Bronchial epithelial cell (primary cell): ENCODE data around the gene ABCC4. TPM values are rescaled to one million over a fixed set of nuclear protein-coding genes. Genes with fewer than 3 reads are reported as not detected.

Experiments
- DNase-seq: peaks from one replicate; pipeline ENCODE4 v3.0.0-alpha.2; 2010; ENCODE audit warnings: low read depth
- FAIRE-seq: peaks from 2 replicates; lab custom pipeline; 2011; peaks lifted over from hg19 to GRCh38; lab: Jason Lieb, UNC
- H3K27me3 ChIP-seq: 2 replicates; pipeline ENCODE4 v1.5.1; 2011; ENCODE audit warnings: low read length; ENCODE audit not compliant: control insufficient read depth, insufficient read depth
- H3K36me3 ChIP-seq: 2 replicates; pipeline ENCODE4 v1.5.1; 2011; ENCODE audit warnings: low read length; ENCODE audit not compliant: control insufficient read depth, insufficient read depth
- H3K4me3 ChIP-seq: 2 replicates; pipeline ENCODE4 v1.5.1; 2011; ENCODE audit warnings: mild to moderate bottlenecking, low read depth, low read length, control low read depth
- CTCF ChIP-seq: IDR thresholded peaks from 2 replicates; pipeline ENCODE4 v1.5.1; 2011; ENCODE audit warnings: mild to moderate bottlenecking, moderate library complexity, low read length, control low read depth, inconsistent platforms; ENCODE audit not compliant: insufficient read depth, severe bottlenecking
- total RNA-seq: library from RNA; depleted of rRNA; stranded (reverse); fragments of >200 nt; gene quantifications from 2 replicates; pipeline ENCODE4 v1.2.1, GENCODE V29; 2014

Gene ABCC4
- total RNA-seq, 1 donor from 2014 or later, result 6.8 TPM

- no peak for TF ChIP-seq CTCF
- FAIRE-seq (no peak), DNase-seq (no peak)
- Histone ChIP-seq H3K4me3 (no peak overlapping the region), H3K27me3 (no peaks in the 10 kb centered on the region), H3K36me3 (no peaks in the 10 kb centered on the region)
Observed at GRCh38 chr13:95005300-95005699, 296.0 kb downstream of the ABCC4 start.

DNA sequence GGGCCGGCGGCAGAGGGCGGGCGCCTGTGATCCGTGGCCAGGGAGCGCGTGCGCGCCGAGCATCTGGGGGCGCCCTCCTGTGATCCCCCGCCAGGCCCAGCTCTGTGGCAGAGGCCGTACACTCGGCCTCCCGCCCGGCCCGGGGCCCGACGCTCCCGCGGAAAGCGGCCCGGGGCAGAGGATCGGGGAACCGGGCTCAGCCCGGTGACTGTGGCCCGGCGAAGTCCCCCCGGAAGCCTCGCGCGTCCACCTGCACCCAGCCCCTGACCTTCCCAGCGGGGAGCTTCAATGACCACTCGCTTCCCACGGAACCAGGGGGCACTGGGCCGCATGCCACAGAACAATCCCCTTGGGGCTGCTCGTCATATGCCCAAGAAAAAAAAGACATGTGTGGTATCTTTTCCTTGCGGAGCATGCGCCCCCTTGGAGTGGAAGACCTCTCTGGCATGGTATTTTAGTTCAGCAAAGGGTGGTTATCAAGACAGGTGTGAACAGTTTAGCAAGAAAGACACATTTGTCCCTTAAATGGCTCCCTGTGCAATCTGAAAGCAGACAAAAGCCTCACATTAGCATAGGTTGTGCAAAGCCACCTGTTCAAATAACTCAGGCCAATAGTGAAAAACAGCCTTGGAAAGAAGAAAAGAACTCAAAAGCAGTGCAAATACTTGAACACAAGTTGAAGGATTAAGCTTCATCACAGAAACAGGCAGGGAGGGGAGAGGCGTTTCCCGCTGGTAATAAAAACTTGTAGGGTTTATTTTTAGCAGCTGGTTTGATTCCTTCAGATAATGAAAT, 298.0 kb downstream of the ABCC4 start:
- H3K36me3 ChIP-seq, result no peaks in the 10 kb centered on the region
- TF ChIP-seq CTCF, result no peak
- DNase-seq (no peak), FAIRE-seq (no peak)
- peak overlapping the region; percentile 13 for H3K4me3 ChIP-seq
- H3K27me3 ChIP-seq, result no peaks in the 10 kb centered on the region

GRCh38 chr13:95002126-95002525, 299.1 kb downstream of the ABCC4 start:
- no peaks in the 10 kb centered on the region for H3K36me3 ChIP-seq
- TF ChIP-seq CTCF, result no peak
- no peaks in the 10 kb centered on the region for H3K27me3 ChIP-seq
- FAIRE-seq, result no peak
- H3K4me3 ChIP-seq, result no peak overlapping the region
- no peak for DNase-seq

- TF ChIP-seq CTCF, result no peak
- H3K4me3 ChIP-seq, result no peak overlapping the region
- DNase-seq, result no peak
- FAIRE-seq, result no peak
- no peaks in the 10 kb centered on the region for H3K36me3 ChIP-seq
- H3K27me3 ChIP-seq, result no peaks in the 10 kb centered on the region
Observed at GRCh38 chr13:94999871-95000270, 301.4 kb downstream of the ABCC4 start.

GRCh38 chr13:94997126-94997525, 304.1 kb downstream of the ABCC4 start:
- Histone ChIP-seq H3K36me3 (no peaks in the 10 kb centered on the region), H3K27me3 (no peaks in the 10 kb centered on the region), H3K4me3 (no peak overlapping the region)
- no peak for FAIRE-seq
- no peak for DNase-seq
- no peak for TF ChIP-seq CTCF

DNA sequence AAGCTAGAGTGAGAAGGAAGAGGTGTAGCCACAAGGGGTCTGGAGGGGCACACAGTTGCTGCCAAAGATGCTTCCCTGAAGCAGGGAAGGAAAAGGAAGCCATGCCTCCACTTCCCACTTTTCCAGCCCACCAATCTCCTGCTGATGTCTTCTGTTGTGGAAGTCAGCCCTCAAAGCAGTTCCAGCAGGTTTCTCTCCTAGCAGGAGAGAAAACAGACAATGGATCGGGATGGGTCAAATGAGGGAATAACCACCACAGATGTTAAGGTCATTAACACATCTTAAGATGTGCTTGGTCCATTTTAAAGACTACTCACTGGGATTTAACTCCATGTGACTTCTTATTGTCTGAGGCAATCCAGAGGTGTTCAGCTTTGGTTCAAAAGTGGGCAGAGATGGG, 304.8 kb downstream of the ABCC4 start:
- Histone ChIP-seq H3K27me3 (no peaks in the 10 kb centered on the region), H3K4me3 (no peak overlapping the region), H3K36me3 (no peaks in the 10 kb centered on the region)
- FAIRE-seq (no peak), DNase-seq (no peak)
- no peak for TF ChIP-seq CTCF
